ENCODE data around the gene SLC25A45.

Gene SLC25A45

DNA sequence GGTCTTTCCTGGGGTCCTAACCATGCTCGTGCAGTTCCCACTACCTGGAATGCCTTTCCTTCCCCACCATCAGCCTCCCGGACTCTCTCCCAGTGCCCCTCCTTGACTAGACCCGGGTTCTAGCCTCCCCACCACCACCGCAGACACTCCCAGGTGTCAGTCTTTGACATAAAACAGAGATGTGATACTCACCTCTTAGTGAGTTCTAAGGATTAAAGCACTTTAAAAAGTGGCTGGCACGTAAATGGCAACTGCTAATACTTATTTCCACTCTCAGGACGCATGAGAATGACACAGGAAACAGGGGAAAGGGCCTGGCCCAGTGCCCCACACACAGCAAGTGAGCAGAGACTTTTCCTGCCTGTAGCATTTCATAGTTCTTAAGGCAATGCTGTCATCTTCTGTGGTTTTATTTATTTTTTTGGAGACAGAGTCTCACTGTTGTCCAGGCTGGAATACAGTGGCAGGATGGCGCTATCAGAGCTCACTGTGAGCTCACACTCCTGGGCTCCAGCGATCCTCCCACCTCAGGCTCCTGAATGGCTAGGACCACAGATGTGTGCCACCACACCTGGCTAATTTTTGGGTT is 1.9 kb upstream of the SLC25A45 start:
- DNase-seq, result no peak

DNA sequence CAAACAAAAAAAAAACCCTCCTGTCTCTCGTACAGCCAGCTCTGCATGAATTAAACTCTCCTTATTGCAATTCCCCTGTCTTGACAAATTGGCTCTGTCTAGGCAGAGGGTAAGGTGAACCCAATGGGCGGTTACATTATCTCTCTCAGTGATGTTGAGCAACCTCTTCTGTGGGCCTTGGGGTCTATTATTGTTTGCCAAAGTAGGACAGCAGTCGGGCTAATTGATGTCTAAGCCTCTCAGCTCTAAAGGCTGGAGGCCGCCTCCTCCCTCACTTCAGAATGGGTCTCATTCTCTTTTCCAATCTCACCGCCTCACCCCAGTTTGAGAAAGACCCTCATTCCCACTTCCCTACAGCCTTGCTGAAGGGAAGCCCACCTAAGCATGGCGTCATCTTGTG is 1.3 kb upstream of the SLC25A45 start:
- no peak for DNase-seq

DNA sequence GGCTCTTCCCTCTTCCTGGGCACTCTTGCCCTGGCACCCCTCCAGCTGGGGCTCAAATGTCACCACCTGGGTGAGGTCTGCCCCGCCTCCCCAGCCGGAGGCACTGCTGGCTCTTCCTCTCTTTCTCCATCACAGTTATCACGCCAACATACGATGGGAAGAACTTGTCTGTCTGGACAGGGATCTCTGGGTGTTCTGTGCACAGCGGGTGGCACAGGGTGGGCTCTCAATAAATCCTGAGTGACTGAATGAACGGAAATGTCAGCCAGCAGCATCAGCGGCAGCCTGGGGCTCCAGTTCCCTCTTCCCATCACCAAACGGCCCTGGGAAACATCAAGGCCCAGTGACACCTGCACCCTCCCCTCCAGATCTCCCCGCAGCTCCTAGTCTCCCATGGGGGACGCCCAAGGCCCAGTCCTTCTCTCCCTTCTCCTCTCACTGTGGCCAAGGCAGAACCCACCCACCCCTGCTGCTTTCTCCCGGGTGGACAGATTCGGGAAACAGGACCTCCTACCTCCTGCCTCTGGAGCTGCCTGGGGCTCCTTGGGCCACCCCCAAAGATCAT is 440 bp upstream of the SLC25A45 start:
- DNase-seq, result no peak

DNA sequence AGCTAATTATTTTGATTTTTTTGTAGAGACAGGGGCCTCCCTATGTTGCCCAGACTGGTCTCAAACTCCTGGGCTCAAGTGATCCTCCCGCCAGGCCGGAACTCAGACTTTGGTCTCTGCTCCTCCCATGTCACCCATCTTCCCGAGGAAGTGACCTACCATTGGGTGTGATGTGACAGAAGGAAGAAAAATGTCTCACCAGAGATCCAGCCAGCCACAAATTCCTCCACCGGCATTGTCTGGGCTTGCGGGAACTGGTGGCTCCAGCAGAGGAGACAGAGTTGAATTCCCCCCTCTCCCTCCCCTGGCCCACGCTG is 772 bp downstream of the SLC25A45 start:
- no peak for DNase-seq

DNA sequence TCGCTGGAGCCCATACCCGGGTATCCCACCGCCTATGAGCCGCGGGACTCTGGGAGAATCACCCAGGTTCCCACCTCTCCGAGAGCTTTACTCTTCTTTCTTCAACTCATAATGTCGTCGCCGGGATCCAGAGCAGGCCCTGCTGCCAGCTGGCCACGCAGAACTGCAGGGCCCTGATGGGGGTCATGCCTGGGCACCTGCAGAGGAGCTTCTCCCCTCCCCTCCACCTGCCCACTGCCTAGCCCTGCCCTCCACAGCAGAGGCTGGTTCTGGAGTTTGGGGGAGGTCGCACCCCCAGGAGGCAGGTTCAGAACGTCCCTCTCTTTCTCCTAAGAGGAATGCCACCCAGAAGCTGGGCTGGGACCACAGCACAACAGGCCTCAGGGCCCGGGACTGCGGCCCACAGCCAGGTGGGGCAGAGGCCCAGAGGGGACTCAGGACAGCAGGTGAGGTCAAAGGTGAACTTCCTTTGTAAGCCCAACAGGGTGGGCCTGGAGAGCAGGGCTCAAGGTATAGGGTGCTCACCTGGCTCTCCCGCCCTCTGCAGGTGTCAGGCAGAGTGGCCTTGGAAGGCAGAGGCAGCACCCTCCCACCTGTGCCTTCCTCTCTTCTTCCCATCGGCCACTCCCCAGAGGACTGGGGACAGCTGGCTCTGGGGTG is 1.9 kb downstream of the SLC25A45 start:
- no peak for DNase-seq

DNA sequence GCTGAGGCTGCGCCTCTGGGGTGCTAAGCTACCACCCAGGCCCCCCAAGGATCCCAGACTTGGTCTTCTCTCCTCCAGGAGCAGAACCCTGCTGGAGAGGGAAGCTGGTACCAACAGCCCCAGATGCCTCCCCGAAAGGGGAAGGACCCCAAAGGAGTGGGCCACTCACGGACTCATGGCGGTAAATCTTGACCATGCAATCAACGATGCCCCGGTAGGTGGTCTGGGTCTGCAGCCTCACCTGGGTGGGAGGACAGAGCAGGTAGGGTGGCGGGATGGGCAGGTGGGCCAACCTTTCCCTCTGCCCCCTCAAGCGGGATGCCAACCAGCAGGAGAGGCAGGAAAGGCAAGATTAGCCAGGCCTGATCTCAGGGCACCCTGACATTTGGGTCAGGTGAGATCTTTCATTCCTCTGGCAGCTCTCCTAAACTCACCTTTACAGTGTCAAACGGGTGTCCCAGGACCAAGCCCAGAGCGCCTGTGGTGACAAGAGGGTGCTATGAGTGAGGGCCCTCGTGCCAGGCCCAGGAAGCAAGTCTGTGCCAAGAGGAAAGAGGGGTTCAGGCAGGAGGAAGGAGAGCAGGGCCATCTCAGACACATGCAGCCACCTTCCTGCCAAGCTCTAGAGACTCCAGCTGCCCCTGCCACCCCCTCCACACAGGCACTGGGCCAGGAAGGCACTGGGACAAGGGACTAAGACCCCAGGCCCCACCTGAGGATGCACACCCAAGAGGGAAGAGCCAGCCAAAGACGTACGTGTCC is 2.6 kb downstream of the SLC25A45 start:
- DNase-seq, result no peak

DNA sequence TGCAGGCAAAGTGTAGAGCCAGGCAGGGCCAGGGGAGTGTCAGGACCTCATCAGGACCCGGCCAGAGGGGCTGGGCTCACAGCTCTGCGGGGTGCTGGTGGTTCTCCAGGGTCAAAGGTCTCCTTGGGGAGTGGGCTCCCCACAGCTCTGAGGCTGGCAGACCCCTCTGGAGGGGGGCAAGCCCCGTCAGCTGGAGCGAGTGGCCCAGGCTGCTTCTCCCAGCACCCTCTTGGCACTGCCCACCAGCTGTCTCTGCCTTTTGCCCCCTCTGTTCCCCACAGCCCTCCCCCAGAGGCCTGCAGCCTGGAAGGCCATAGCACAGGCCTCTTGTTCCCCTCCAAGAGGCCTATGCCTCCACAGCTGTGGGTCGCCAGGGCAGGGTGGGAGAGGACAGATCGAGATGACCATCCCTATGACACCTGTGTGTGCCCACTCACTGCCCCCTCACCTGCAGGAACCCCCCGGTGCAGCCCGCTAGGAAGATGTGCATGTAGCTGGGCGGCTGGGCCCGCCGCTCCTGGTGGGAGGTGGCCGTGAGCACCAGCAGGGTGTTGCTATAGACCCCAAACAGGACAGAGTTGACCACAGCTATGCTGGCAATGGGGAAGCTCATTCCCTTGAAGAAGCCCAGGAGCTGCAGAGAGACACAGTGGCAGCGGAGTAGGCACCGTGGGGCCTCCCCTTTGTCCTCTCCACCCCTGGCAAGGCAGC is 3.4 kb downstream of the SLC25A45 start:
- no peak for DNase-seq

DNA sequence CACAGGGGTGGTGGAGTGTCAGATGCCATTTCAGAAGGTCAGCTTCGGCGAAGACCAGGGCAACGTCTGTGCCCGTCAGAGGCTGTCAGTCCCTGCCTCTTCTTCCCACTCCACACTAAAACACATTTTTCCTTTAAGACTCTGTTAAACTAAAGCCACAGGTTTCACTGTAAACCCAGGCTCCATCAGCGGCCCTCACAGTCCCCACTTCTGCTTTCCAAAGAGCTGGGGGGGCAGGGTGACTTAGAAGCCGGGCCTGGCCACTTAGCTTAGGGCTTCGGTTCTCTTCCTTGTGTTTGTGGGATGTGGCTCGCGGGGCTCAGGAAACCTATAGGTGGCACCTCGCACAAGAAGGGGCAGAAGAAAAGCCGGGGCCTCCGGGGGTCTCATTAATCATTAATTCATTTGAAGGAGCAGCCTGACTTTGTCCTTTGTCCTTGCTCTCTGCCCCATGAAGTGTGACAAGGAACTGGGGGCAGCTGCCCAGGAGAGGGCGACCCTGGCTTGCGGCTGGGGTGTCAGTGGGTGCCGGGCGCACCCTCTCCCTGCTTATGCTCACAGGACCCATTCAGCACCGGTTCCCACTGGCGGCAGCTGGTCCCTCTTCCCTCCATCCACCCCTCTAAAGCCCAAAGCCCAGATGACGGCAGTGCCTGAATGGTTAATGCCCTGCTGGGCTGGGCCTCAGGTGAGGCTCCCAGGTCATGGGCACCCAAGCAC is 4.1 kb downstream of the SLC25A45 start:
- DNase-seq, result no peak

DNA sequence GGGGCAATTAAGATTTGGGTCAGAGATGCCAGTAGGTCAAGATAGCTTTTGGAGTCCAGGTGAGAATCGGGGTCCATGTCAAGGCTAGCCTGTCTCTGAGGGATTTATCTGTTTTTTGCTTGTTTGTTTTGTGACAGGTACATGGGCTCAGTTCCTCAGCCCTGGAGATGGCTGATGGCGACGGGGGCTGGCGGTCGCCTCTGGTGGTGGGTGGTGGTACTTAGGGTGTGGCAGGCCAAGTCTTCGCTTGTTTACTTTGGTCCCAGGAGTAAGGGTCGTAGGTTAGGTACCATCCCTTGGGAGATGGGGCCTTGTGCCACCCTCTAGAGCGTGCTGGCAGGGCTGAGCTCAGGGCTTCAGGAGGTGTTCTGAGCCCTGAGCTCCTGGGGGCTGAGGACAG is 4.7 kb downstream of the SLC25A45 start:
- no peak for DNase-seq

DNA sequence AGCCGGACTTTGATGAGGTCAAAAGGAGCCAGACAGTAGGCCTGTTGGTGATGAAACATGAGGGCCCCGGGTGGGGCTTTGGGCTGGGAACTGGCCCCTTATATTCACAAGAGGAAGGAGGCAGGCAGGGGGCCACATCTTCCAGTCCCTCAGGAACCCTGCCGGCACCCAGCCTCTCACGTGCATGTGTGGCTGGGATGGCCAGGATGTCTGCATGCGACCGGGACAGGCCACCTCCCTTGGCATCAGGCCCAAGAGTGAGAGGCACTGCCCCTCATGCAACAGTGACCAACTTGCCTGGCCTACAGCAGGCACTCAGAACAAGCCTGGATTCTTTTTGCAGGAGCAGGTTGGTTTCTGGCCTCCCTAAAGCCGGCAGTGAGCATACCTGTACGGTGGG is 5.4 kb downstream of the SLC25A45 start:
- DNase-seq, result no peak

DNA sequence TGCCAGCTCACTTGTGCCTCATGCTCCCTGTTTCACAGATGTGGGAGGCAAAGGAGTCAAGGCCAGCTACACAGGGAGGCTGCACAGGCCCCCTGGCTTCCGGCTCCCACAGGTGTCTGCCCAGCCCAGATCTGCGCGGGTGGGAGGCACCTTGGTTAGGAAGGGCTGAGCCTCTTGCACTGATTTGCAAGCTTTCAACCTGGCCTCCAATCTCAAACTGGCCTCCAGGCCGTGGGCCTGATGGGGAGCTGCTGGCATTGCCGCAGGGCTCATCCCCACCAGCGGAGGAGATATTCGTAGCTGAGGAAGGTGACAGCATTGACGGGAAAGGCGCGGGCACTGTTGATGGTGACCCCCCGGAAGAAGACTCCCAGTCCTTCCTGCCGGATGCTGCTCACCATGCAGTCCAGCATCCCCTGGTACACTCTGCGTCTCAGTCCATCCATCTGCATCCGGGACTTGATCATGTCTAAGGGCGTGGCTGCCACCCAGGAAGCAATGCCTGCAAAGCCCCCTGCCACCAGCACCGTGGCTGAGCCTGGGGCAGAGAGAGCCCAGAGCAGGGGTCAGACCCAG is 6.2 kb downstream of the SLC25A45 start:
- no peak for DNase-seq

DNA sequence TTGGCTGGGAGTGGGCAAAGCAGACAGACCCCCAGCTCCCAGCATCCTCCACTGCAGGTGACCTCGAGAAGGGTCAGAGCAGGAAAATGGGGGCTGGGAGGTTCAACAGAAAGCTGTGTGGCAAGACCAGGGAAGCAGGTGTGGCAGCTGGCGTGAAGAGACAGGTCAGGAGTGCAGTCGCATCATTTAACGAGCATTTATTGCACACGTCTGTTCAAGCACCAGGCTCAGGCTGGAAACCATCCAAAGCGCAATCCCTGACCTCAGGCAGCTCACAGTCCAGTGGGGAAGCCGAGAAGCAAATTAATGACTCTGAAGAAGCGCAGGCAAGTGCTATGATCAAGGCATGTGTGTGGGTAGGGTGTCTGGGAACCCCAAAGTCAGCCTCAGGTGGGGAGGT is 7.4 kb downstream of the SLC25A45 start:
- no peak for DNase-seq

DNA sequence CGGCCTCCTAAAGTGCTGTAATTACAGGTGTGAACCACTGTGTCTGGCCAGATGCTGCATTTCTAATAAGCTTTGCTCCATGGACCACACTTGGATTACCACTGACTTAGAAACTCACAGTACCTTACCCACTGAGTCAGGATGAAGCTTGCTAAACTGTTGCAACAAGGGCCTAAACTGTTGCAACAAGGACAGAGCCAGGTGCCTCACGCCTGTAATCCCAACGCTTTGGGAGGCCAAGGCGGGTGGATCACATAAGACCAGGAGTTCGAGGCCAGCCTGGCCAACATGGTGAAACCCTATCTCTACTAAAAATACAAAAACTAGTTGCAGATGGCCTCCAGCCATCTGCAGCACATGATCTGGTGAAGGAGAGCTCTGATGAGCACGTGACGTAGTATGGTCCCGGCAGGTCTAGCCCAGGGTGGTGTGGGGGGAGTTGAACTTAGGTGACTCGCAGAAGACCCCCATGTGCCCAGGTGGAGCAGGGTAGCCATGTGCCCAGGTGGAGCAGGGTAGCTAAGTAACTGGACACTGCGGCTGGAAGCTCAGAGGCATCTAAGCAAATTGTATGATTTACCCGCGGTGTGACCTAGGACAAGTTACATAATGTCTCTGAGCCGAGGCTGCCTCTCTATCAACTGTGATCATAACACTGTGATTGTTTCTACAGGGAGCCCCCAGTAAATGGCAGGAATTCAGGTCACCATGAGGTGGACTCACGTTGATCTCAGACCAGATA is 8.4 kb downstream of the SLC25A45 start:
- DNase-seq, result no peak

DNA sequence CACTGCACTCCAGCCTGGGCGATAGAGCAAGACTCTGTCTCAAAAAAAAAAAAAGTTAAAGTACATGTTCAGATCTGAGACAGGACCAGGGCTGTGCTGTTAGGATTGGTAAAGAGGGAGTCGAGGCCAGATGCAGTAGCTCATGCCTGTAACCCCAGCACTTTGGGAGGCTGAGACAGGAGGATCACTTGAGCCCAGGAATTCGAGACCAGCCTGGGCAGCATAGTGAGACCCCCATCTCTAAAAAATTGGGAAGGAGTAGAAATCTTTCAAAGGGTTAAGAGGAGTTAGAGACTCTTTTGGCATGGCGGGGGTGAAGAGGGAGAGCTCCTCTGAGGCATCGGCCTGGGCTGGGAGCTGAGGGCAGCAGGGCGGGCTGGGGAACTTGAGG is 11.8 kb downstream of the SLC25A45 start:
- DNase-seq, result no peak

DNA sequence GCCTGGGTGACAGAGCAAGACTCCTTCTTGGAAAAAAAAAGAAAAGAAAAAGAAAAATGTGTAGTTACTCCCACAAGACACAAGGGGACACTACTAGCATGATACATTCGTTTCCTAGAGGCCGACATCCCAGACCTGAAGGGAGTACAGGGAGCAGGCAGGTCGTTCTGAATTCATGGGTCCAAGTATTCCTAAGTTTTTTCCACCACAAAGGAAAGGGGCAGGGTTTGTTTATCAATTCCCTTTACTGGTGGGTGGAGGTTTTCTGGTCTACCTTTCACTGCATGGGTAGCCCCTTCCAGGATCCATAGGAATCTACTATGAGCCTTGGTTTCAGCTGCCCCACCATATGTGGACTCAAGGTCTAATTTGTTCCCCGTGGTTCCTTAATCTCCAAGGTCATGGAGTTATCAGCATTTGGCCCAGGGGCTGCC is 16.1 kb downstream of the SLC25A45 start:
- DNase-seq, result no peak

DNA sequence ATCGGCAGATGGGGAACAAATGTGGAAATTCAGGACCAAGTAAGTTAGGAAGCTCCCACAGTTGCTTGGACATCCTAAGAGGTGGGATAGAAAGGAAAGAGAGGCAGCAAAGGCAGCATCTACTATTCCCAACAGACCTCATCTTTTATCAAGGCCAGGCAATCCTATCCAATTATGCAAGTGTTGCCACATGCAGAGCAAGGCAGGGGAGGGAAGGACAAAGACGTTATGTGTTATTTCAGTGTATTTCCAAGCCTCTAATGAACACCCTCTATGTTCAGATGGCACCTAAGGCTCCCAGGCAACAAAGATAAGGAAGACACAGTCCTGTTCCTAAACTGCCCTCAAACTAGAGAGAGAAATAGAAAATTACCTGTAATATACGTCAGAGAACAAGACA is 18.7 kb downstream of the SLC25A45 start:
- no peak for DNase-seq

DNA sequence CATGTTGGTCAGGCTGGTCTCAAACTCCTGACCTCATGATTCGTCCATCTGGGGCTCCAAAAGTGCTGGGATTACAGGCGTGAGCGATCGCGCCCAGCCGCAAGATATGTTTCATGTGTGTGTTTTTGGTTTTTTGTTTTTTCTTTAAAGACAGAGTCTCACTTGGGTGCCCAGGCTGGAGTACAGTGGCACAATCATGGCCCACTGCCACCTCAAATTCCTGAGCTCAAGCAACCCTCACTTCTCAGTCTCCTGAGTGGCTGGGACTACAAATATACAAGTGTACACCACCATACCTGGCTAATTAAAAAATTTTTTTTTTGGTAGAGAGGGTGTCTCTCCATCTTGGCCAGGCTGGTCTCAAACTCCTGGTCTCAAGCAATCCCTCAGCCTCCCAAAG is 19.5 kb downstream of the SLC25A45 start:
- no peak for DNase-seq

DNA sequence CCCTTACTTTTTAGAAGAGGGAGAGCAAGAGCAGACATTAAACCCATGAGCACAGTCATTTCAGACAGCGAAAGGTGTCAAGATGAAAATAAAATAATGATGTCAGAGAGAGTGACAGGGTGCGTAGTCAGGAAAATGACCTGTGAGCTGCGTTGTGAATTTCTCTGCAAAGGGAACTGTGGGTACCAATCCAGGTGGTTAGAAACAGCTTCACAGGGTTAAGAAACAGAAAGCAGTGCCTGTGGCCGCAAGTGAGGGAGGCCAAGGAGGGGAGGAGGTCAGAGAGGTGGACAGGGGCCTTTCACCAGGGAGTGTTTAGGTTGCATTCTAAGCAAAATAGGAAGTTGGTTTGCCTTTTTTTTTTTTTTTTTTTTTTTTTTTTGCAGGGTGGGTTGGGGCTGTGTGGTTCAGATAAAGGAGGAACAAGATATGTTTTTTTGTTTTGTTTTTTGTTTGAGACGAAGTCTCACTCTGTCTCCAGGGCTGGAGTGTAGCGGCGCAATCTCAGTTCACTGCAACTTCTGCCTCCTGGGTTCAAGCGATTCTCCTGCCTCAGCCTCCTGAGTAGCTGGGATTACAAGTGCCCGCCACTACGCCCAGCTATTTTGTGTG is 20.0 kb downstream of the SLC25A45 start:
- DNase-seq, result no peak

DNA sequence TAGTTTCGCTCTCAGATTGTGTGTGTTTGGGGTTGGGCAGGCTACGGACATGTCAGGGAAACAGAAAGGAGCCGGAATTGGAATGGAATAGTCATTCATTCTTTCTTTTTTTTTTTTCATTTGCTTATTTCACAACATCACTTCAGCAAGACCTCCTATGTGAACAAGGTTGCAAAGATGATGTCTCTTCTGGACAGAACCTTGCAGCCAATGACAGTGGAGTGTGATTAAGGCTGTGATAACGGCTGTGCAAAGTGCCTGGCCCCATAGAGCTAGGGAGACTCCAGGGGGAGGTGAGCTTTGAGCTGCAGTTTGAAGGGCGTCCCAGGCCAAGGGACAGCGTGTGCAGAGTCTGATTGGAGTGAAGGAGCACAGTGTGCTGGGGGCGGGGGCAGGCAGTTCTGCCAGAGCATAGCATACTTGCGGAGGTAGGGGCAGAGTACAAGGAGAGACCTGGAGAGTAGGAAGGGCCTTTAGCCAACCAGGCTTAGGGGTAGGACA is 24.5 kb downstream of the SLC25A45 start:
- no peak for DNase-seq

DNA sequence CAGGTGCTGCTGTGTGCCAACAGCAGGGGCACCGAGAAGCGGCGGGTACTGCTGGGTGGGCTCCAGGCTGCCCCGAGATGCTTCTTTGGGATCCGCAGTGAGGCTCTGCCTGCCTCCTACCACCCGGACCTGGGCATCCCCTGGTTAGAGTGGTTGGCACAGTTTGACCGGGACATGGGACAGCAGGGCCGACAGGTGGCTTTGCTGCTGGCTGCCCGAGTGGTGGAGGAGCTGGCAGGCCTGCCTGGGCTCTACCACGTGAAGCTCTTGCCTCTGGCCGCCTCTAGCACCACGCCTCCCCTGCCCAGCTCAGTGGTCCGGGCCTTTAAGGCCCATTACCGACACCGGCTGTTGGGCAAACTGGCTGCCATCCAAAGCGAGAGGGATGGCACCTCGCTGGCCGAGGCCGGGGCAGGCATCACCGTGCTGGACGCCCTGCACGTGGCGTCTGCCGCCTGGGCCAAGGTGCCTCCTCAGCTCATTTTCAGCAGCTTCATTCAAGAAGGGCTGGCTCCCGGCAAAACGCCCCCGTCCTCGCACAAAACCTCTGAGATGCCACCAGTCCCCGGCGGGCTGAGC is 26.0 kb downstream of the SLC25A45 start:
- no peak for DNase-seq

Data from GOT3 (cell line).